ENCODE measurements around the gene GNS.
"Not testable (repeated sequence)": the region's sequence is repeated elsewhere in the genome, so short reads cannot be mapped to it uniquely, and the experiment has no call there.

GNS gene

DNA sequence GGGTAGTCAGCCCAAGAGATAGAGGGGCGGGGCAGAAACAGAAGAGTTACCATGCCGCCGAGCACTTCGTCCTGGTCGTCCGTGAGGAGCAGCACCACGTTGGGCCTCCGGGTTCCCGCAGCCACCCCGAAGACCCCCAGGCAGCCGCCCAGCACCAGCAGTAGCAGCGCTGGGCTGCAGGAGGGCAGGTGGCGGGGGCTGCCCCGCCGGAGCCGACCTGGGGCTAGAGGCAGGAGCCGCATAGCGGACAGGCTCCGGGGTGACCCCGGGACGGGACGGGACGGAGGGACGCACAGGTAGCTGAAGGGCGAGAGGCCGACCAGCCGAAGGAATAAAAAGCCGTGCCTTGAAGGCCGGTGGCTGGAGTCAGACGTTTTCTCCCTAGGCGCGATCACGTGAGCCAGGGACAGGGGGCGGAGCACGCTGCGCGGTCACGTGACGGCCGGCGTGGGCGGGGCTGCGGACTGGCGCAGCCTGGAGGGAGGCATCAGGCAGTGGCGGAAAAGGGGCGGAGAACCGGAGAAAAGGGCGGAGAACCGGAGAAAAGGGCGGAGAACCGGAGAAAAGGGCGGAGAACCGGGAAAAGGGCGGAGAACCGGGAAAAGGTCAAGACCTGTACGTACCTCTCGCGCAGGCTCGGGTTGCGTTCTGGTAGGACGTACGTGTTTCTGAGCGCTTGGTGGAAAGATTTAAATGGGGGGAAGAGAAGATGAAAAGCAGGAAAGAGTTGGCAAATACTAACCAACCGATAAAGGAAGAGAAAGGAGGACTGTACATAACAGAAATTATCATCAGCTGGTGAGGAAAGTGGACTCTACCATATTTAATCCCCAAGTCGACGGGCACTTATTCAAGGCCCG lies at the start of gene GNS:
GNS (minus strand) TSS at position 372 of the 860 bp plus-strand sequence; CDS start at position 242, 130 bp downstream.
- peak; percentile 90 for DNase-seq (ENCODE audit: low read depth)

DNA sequence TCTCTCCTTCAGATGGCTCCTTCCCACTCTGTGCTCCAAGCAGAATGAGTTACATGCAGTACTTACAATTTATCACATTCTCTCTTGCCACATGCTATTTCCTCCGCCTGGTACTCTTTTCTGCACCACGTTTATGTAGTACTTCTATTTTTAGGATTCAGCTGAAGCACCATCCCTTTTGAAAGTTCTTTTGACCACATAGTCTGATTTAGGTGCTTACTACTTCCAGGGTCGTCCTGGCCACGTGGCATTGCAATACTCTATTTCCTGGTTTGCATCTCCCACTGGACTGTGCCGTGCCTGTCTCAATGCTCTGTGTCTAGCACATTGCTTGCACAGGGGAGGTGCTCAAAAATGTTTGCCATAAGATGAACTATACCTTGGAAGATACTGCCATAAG lies 48.9 kb upstream of the GNS start:
- DNase-seq (ENCODE audit: low read depth): no peak

DNA sequence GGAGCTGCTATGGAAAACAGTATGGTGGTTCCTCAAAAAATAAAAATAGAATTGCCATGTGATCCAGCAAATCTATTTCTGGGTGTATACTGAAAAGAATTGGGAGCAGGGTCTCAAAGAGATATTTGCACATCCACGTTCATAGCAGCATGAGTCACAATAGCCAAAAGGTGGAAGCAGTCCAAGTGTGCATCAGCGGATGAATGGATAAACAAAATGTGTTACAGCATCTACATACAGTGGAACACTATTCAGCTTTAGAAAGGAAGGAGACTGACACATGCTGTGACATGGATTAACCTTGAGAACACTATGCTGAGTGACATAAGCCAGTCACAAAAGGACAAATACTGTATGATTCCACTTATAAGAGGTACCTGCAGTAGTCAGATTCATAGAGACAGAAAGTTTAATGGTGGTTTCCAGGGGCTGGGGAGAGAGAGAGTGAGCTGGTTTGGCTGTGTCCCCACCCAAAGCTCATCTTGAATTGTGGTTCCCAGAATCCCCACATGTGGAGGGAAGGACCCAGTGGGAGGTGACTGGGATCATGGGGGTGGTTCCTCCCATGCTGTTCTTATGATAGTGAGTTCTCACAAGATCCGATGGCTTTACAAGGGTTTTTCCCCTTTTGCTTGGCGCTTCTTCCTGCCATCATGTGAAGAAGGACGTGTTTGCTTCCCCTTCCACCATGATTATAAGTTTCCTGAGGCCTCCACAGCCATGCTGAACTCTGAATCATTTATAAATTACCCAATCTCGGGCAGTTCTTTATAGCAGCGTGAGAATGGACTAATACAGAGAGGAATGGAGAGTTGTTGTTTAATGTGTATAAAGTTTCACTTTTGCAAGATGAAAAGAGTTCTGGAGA lies 47.6 kb upstream of the GNS start:
- no peak for DNase-seq (ENCODE audit: low read depth)

DNA sequence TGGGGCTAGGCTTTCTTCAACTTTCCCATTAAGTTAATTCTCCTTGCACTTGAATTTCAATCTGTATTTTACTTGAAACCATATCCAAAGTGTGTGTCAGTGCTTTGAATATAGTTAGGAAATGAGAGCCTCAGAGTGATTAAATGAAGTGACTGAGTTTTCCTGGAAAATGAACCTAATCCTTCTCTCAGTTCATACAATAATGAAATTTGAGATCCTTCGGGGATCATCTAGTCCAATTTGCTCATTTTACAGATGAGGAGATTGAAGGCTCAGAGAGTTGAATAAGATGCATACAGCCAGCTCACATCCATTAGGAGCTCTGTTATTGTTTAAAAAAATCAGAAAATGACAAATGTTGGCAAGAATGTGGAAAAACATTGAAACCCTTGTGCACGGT lies 47.0 kb upstream of the GNS start:
- DNase-seq (ENCODE audit: low read depth): no peak

DNA sequence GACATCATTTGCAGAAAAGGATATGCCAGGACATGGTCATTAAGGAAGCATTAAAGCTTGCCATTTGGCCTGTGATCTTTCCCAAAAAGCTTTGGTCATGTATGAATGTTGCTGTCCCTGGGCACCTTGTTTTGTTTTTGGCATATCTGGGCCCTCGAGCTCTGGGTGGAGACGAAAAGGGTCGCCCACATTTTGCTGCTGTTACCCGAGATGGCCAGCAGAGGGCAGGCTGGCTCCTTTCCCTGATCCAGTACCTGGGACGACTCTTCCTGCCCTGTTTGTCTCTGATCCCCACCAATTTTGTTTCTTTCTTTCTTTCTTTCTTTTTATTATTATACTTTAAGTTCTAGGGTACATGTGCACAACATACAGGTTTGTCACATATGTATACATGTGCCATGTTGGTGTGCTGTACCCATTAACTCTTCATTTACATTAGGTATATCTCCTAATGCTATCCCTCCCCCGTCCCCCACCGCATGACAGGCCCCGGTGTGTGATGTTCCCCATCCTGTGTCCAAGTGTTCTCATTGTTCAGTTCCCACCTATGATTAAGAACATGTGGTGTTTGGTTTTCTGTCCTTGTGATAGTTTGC lies 43.1 kb upstream of the GNS start:
- not testable (repeated sequence) for DNase-seq (ENCODE audit: low read depth)

DNA sequence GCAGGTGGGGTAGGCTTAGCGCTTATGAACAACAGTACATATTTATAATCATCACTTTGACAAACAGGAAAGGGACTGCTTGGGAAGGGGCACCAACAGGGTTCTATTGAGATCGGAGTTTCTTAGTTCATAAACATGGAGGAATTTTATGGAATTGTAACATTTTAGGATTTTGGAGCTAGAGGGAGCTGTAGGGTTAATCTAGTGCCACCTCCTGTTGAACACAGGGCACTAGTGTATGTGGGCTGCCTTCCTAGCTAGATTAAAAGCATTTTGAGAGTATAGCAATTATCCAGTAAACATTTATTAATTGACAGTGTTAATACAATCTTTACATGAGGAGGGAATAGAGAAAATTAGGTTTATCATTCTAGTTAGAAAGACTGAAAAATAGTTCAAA lies 42.2 kb upstream of the GNS start:
- DNase-seq (ENCODE audit: low read depth): no peak

DNA sequence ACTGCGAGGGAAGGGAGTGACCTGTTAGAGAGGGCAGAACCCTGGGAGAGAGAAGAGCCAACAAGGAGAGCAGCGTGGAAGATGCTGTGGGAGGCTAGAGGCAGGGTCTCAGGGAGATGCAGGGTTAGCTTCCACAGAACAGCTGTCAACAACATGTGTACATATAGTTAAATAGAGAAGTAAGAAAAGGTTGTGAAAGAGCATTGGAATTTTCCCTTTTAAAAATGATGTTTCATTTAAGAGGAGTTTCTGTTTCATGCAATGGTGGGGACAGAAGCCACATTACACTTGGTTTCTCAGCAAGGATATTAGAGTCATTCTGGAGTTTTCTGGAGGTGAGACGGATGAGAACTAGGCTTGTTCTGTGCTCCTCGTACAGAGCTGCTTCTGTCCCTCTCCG lies 41.4 kb upstream of the GNS start:
- no peak for DNase-seq (ENCODE audit: low read depth)

DNA sequence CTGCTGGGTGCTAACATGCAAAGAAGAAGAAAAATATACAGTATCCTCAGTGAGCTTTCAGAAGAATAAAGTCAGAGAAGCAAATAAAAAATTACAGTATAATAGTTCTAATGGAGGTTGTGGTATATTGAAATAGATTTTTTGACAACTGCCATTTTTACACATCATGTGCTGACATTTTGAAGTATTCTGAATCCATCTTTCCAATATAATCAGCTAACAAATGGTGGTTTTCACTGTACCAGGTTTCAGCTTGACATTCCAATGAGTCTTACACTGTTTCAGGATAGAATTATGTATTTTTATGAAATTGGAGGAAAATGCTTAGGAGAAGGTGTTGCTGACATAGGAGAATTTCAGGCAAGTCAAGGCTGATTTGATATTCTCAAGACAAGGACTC lies 39.0 kb upstream of the GNS start:
- no peak for DNase-seq (ENCODE audit: low read depth)

DNA sequence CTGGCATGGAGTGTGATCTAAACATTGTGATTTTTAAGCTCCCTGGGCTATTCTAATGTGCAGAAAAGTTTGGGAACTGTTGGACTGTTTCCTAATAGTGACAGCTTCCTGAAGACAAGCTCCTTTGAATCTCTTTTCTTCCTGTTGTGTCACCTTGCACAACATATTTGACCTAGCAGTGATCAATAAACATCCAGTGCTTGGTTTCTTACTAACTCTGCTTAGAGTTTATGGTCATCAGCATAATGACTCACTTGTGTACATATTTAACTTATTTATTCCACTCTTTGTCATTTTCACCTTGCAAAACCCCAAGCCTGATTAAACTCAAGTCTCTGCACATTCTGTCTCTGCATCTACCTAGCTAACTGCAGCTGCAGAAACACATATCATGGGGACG lies 38.0 kb upstream of the GNS start:
- no peak for DNase-seq (ENCODE audit: low read depth)

DNA sequence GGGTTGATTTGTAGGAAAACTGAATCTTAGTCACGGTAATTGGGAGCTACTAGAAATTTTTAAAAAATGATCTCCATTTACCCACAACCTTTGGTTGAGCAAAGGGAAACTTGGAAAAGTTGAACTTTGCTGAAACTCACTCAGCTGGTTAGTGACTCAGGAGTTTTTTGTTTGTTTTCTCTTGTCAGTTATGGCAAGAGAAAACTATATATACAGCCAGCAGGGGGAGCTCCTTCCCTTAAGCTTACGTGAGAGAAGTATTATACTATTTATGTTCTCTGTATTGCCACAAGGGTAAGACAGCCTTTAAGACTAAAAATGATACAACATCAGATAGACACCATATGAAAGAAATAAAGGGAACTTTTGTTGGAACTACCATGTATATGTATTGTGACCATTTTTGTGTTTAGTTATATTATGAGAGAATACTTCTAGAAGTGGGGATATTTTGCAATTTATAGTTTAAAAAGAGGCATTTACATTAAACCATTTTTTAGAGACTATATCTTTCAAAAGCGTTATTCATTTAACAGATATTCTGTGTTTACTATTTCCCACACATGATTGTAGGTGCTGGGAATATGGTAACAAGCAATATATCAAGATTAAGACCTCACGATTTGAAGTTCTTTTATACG lies 37.1 kb upstream of the GNS start:
- DNase-seq (ENCODE audit: low read depth): no peak

DNA sequence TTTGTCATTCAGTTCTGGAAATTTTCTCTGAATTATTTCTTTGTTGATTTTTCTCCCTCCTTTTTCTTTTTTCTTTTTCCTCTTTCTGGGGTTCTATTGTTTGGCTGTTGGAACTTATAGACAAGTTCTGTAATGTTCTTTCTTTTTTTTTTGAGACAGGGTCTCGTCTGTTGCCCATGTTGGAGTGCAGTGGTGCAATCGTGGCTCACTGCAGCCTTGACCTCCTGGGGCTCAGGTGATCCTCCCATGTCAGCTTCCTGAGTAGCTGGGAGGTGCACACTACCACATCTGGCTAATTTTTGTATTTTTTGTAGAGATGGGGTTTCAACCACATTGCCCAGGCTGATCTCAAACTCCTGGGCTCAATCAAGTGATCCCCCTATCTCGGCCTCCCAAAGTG lies 35.1 kb upstream of the GNS start:
- no peak for DNase-seq (ENCODE audit: low read depth)

DNA sequence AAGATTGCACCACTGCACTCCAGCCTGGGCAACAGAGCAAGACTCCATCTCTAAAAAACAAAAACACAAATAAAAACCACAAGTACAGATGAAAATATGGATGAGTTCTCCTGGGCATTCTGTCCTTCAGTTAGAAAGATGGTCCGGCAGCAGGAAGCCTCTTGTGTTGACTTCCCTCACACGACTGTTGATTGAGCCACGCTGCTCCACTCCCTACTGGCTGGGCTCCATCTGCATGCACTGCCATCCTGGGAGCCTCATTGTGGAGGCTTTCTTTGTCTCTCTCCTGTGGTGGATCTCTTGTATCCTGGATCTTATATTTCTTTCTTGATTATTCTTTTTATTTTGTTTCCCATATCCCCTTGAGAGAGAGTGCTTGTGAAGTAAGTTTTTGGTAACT lies 34.4 kb upstream of the GNS start:
- DNase-seq (ENCODE audit: low read depth): no peak

DNA sequence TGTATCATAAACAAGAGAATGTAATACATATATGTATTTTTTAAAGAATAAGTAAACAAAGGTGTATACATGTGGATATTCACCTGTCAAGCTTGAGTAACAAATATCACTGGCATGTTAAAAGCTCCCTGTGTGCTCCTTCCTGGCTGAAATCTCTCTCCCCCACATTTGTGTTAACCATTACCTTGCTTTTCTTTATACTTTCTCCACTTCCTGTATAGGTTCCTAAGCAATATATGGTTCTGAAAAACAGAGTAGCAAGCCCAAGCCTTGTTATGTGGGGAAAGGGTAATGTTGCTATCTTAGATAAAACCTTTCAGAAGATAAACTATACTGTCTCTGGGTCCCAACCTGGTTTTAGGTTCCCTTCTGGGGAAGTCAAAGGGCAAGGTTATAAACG lies 32.9 kb upstream of the GNS start:
- DNase-seq (ENCODE audit: low read depth): no peak

DNA sequence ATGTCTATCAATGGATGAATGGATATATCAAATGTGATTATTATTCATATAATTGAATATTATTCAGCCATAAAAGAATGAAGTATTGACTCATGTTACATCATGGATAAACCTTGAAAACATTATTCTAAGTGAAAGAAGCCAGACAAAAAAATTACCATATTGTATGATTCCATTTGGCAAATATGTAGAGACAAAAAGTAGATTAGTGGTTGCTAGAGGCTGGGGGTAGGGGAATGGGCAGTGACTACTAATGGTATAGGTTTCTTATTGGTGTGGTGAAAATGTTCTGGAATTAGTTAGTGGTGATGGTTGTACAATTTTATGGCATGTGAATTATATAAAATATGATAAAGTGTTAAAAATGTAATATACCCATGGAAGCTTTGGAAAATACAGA lies 31.8 kb upstream of the GNS start:
- no peak for DNase-seq (ENCODE audit: low read depth)

DNA sequence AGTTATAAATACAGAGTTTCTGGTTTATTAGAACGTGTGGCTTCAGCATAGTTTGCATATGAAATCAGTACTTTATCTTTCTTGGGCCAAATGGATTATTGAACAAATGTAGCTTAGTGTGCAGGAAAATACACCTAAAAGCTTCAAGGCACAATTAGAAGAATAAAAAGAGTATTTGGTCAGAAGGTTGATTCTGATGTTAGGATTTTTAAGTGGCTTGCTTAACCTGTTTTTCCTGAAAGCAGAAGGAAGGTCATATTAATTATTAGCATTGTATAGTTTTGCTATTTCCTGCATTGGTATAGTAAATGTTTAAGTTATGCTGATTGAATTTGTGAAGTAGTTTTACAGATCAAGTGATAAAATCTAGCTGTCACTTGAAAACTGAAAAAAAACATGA lies 31.0 kb upstream of the GNS start:
- DNase-seq (ENCODE audit: low read depth): no peak

DNA sequence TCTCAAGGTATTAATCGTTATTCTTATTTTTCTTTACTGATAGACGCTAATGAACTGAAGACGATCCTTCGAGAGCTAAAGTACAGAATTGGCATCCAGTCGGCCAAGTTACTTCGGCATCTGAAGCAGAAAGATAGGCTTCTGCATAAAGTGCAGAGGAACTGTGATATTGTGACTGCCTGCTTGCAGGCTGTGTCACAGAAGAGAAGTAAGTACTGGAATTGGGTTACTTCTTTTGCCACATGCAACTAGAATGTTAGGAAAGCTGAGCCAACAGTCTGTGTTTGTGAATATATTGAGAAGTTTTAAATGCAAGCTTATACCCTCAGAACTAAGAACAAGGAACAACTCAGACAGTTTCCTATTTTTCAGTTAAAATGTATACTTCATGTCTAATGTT lies 26.6 kb upstream of the GNS start:
- DNase-seq (ENCODE audit: low read depth): no peak

DNA sequence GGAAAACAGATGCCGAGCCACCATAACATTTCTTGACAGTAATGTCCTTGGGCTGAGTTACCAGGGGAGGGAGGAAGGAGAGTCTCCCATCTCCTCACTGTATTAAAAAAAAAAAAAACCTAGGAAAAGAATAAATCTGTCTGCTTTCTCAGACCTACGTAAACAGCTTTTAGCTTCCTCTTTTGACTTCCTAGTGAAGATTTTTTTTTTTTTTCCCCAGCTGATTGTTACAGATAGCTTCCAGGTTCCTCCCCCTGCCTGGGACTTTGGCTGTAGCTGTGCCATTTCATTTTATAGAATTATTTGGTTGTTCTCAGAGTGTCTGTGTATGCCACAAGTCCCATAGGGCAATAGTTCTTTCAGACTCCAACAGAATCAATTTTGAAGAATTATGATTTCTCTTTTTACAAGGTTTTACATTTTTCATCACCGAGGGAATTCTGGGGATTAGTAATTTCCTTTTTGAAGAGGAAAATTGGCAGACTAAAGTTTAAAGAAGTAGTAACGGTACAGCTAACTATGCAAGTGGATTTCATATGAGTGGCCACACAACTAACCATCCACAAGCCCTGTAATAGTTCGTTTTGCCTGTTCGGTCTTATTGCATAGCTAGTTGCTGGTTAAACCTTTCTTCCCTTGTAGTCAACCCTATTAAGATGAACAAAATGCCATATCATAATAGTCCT lies 23.1 kb upstream of the GNS start:
- no peak for DNase-seq (ENCODE audit: low read depth)

DNA sequence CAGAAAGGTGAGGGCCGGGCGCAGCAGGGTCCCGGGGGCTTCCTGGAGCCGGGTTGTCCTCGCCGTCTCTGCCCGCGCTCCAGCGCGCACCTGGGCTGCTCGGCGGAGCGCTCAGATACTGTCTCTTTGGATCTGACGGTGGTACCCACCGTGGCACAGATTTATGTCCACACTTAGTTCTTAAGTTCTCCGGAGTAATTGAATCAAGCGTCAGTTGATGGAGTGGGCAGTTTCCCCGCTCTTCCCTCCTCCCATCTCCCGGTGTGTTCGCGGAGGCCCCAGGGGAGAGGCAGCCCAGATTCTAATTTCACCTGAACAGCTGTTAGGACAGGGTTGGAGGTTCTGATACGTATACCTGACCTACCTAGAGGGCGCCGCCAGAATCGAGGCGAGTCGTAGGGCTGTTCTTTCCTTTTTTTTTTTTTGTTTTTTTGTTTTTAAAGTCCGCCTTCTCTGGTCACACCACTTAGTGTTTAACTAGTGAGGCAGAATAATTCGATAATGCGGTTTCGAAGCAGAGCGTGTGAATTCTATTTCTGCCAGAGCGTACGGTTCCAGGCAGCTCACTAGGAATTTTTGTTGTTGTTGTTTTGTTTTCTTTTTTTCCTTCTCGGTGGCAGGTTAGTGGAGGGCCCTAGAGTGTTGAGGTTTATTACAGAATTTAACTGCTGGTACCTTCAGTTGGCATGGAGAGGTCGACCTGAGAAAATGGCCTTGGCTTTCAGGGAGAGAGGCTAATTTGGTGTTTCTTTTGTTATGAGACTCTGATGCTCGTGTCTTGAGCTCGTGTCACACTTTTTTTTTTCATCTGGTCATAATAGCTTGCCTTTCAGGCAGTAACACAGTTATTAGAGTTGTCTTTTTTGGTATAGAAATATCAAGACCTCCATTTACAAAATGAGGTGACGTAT lies 22.3 kb upstream of the GNS start:
- DNase-seq (ENCODE audit: low read depth): no peak

DNA sequence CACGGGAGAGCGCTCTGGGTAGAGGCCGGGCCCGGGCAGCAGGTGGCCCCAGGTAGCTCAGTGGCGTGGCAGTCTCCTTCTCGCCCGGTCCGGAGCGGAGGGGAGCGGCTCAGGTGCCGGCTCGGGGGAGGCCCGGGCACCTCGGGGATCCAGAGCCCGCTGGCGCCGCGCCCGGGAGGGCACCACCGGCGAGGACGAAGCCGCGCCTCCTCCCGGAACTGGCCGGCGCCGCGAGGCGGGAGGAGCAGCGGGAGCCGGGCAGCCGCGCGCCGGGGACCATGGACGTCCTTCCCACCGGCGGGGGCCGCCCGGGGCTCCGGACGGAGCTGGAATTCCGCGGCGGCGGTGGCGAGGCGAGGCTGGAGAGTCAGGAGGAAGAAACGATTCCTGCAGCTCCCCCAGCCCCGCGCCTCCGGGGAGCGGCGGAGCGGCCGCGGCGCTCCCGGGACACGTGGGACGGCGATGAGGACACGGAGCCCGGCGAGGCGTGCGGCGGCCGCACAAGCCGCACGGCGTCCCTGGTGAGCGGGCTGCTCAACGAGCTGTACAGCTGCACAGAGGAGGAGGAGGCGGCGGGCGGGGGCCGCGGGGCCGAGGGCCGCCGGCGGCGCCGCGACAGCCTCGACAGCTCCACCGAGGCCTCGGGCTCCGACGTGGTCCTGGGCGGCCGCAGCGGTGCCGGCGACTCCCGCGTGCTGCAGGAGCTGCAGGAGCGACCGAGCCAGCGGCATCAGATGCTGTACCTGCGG lies 21.5 kb upstream of the GNS start:
- DNase-seq (ENCODE audit: low read depth): no peak

DNA sequence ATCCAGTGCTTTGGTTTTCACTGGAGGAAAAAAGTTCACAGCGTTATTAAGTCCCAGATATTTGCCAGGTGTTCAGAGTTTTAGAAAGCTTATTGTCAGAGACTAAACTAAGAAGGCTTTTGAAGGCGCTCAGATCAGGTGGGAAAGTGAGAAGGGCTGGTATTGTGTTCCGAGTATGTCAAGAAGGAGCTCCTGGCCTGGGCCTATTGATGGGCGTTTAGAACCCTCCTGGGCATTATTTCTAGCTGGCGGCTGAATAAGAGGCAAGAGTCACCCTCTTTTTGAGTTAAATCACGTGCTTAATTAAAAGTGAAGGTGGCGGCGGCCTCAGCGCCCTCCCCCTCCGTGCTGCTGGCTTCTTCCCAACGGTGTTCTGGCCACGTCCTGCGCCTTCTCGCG lies 20.9 kb upstream of the GNS start:
- DNase-seq (ENCODE audit: low read depth): no peak
